Body of pancreas (tissue), 4 donors: ENCODE measurements around the gene PLPPR5.

Source experiments
- POLR2A ChIP-seq, 3 donors: fragments of 450-650 bp; IDR thresholded peaks; one replicate each; pipeline ENCODE4 v1.6.1; 2016; ENCODE audit warnings: antibody characterized with exemption in 3 of 3, mild to moderate bottlenecking in 2 of 3
- TF ChIP-seq, protein P1 (sequence below), 7 experiments: fragments of 450-650 bp in 4 of 7; fragments of 200-600 bp in 3 of 7; sonication (generic) in 3 of 7; IDR thresholded peaks; one replicate each; pipeline ENCODE4 v1.5.1; 2016 to 2019; ENCODE audit warnings: antibody characterized with exemption in 7 of 7

DNA sequence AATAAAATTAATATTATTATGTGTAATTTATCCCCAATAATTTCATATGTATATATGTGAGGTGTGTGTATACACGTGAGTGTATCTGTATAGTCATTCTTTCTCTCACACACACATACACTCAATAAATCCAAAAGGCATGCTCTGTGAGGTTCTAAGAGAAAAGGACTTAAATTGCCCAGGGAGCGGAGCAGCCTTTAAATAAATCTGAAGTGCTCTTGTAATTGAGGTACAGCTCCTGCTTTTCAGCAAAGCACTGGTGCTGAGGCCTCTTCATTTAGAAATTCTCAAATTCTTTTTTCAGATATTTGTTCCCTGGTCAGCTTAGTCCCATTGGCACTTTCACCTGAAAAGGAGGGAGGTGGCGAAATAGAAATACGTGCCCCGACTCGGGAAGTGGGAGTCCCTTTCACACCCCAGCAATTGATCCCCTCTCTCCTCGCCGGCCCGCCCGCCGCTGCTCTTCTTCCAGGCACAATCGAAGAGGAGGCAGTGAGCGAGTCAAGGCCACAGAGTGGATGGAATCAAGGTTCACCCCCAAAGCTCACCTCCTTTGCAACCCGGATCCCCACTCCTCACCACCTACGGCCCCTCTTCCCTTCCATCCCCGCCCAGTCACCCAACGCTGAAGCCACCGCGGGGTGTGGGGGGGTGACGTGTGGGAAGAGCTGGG lies 944 bp downstream of the PLPPR5 start:
- TF ChIP-seq POLR2A (IDR thresholded peaks at IDR 0.05) = no peak
- TF ChIP-seq, protein P1, sequence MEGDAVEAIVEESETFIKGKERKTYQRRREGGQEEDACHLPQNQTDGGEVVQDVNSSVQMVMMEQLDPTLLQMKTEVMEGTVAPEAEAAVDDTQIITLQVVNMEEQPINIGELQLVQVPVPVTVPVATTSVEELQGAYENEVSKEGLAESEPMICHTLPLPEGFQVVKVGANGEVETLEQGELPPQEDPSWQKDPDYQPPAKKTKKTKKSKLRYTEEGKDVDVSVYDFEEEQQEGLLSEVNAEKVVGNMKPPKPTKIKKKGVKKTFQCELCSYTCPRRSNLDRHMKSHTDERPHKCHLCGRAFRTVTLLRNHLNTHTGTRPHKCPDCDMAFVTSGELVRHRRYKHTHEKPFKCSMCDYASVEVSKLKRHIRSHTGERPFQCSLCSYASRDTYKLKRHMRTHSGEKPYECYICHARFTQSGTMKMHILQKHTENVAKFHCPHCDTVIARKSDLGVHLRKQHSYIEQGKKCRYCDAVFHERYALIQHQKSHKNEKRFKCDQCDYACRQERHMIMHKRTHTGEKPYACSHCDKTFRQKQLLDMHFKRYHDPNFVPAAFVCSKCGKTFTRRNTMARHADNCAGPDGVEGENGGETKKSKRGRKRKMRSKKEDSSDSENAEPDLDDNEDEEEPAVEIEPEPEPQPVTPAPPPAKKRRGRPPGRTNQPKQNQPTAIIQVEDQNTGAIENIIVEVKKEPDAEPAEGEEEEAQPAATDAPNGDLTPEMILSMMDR (IDR thresholded peaks at IDR 0.05) = no peak
